HG03135 (cell line): ENCODE measurements around the gene PREX1.

Source experiments
- ATAC-seq: cut with Tn5 transposase; IDR thresholded peaks from one replicate; pipeline ENCODE4 v1.9.1; 2021; ENCODE audit warnings: mild to moderate bottlenecking, moderate library complexity; ENCODE audit not compliant: unreplicated experiment

Gene PREX1

DNA sequence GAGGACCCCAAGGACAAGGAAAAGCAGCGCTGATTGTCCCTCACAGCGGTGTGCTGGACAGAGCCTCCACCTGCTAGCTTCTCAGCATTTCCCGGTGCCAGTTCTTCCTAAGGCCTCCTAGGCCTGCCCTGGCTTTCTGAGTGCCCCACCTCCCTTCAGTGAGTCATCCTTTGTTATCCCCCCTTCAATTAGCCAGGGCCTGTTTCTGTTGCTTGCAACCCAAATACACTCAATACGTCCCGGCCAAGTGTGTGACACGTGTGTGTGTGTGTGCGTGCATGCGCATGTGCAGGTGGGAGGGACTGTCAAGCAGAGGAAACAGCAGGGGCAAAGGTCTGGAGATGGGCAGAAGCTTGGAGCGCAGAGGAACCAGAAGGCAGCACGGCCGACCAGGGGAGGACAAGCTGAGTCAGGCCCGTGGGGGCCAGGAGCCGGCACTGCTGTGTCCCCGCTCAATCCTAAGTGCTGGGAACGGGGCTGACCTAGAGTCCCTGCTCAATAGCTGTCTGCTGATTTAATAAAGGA lies 159.8 kb downstream of the PREX1 start:
- no peak for ATAC-seq

- no peak for ATAC-seq
These were observed 160.3 kb downstream of the PREX1 start for GRCh38 chr20:48667481-48667880.

DNA sequence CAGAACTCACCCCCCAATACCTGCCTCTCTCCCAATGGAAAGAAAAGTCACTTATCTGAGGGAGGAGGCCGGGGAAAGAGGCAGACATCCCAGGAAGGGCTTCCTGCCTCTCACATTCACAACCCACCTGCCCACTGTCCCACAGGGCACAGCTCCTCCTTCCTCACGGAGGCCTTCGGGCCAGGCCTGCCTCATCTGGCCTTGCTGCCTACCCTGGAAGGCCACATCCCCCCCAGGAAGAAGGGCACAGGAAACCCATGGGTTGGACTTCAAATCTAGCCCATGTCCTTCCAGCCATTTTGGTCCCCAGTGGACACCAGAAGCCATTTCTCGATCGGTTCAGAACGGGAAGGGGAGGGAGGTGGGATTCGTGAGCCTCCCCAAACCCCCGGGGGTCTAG lies 162.0 kb downstream of the PREX1 start:
- ATAC-seq, result no peak

DNA sequence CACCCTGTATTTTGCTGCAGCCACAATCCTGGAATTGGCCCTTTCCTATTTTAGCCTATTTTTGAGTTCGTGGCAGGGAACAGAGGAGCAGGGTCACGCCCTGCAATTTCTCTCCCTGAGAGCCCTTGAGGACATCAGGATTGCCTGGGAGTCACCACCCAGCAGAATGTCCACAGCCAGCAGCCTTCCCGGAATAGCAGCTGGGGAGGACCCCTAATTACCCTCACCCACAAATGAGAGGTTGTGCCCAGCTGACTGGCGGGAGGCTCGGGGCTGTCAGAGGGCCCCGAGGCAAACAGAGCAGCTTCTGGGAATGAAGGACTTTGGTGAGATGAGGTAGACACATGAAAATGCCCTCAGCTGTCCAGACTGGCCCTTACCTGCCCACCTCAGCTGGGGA lies 165.1 kb downstream of the PREX1 start:
- ATAC-seq, result no peak

DNA sequence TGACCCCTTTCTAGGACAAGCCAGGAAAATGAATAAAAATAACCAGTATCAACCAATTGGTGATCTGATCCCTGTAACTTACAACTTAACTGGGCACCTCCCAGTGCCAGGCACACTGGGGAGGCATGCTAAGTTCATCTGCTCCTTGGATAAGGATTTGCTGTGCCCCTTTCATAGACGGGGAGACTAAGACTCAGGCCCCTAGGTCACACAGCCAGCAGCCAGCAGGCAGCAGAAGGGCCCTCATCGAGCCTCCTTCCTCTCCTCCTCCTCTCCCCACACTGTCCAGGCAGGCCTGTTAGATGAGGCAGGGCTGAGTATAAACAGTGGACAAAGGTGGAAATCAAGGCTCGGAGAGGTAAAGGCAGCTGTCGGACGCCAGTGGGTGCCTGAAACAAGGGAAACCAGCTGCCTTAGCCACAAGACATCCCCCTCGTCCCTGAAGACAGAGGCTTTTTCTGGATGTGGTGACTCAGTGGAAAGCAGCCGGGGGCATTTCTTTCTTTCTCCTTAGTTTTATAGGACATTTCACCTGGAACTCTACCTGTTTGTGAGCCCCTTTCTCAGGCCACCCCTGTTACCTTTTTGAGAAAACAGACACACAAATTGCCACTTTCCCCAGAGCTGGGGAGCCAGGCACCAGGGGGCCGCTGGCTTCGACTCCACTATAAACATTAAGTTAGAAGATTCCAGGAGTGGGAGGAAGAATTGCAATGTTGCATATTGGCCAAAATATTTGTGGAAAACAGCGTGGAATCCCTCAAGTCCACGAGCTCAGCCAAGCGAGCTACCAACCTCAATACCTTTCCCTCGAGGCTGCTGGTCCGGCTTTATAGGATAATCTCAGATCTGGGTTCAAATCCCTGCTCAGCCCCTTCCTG lies 166.0 kb downstream of the PREX1 start:
- ATAC-seq, result no peak

DNA sequence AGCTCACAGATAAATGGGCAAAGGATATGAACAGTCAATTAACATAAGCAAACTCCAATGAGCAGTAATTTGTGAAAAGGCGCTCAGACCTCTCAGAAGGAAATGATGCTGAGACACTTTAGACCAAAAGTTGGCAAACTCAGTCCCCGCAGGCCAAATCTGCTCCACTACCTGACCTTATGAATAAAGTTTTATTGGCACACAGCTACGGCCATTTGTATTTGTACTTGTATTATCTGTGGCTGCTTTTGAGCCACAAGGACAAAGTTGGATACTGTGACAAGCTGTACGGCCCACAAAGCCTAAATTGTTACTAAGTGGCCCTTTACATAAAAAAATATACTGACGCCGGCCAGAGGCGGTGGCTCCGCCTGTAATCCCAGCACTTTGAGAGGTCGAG lies 167.0 kb downstream of the PREX1 start:
- ATAC-seq, result no peak

DNA sequence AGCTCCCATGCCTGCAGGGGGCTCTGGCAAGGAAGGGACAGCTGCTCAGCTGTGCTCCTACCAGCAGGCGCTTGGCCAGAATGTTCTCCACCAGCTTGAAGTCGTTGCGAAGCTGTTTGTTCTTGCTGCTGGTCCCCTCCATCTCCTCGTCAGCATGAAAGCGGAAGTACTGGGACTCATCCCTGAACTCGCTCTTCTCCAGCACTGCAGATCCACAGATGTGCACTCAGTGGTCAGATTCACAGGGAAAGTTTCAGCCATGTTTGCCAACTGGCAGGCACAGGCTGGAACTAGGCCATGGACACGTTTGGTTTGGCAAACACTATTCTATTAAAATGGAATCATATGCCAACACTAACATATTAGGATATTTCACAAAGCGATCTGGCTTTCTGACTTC lies 167.9 kb downstream of the PREX1 start:
- ATAC-seq, result no peak

- no peak for ATAC-seq
These were observed 169.3 kb downstream of the PREX1 start for GRCh38 chr20:48658505-48658904.

DNA sequence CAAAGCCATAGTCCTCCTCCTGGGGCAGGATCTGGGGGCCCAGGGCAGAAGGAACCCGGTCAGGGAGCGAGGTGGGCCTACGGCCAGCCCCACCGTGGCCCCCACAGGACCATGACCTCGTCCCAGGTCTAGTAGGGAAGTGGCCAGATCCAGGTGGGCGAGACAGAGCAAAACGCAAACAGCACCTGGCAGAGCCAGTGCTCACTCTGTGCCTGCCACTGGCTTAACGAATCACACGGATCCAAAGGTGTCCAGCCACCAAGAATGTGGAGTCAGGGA lies 169.7 kb downstream of the PREX1 start:
- no peak for ATAC-seq

- ATAC-seq, result no peak
These were observed 170.2 kb downstream of the PREX1 start for GRCh38 chr20:48657426-48658197.

DNA sequence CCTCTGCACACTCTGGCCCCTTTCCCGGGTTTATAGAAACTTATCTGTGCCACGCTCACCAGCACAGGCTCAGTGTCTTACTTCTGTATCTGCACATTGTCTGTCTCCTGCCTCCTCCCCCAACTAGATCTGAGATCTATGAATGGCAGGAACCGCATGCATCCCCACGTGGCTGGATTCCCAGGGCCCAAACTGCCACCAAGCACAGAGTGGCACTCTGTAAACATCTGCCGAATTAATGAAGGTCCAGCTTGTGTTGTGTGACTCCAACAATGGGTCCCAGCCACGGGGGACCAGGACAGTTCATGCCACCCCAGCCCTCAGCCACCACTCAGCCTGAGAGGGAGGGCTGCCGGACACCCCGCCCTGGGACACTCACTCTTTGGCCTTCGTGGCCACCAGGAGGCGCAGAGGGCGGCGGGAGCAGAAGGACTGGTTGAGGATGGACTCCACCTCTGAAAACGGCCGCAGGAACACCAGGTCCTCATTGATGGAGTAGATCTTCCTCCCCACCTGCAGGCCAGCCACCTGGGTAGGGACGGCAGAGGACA lies 171.1 kb downstream of the PREX1 start:
- ATAC-seq, result no peak

DNA sequence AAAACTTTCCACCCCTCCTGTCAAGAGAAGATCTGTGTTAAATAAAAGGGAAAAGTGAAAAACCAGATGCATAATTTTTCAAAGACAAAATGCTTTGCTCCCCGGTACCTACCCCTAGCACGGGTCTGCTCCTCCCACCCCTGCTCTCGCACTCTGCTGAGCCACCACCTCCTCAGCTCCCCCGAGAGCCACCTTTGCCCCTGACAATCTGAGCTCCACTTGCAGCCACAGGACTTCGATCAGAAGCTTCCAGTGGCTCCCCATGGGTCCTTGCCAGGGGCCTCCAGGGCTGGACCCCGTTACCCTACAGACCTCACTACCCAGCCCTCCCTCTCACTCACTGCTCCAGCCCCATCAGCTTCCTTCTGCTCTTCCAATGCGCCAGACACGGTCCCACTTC lies 171.7 kb downstream of the PREX1 start:
- no peak for ATAC-seq

GRCh38 chr20:48653706-48654051 lies 174.1 kb downstream of the PREX1 start:
- no peak for ATAC-seq

- ATAC-seq, result no peak
These were observed 174.7 kb downstream of the PREX1 start for GRCh38 chr20:48652961-48653705.

DNA sequence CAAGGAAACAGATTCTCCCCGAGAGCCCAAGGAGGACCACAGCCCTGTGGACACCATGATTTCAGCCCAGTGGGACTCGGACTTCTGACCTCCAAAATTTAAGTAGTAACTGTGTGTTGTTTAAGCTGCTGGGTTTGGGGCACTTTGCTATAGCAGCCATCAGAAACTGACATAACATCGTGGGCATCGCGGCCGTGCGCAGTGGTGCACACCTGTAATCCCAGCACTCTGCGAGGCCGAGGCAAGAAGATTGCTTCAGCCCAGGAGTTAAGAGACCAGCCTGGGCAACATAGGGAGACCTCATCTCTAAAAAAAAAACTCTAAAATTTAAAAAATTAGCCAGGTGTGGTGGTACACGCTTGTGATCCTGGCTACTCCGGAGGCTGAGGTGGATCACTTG lies 175.8 kb downstream of the PREX1 start:
- no peak for ATAC-seq

- ATAC-seq, result no peak
These were observed 176.5 kb downstream of the PREX1 start for GRCh38 chr20:48651271-48651670.

GRCh38 chr20:48649868-48650267 lies 177.9 kb downstream of the PREX1 start:
- ATAC-seq, result no peak

DNA sequence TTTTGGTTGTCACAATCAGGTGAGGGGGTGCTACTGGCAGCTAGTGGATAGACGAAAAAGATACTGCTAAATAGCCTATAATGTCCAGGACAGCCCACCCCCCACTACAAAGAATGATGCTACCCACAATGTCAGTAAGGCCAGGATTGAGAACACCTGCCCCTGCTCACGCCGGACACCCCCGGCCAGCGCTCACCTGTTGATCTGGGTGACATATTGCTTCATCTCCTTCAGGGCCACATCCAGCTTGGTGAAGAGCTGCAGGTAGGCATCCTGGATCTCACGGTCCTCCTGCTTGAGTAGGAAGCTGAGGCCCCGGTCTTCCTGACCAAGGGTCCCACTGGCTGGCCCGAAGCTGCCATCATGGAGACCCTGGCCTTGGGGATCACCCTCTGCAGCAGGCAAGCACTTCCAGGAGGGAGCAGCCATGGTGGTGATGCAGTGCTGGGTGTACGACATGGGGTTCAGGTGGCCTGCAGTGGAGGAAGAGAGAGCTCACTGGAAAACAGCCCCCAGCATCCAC lies 178.6 kb downstream of the PREX1 start:
- no peak for ATAC-seq

DNA sequence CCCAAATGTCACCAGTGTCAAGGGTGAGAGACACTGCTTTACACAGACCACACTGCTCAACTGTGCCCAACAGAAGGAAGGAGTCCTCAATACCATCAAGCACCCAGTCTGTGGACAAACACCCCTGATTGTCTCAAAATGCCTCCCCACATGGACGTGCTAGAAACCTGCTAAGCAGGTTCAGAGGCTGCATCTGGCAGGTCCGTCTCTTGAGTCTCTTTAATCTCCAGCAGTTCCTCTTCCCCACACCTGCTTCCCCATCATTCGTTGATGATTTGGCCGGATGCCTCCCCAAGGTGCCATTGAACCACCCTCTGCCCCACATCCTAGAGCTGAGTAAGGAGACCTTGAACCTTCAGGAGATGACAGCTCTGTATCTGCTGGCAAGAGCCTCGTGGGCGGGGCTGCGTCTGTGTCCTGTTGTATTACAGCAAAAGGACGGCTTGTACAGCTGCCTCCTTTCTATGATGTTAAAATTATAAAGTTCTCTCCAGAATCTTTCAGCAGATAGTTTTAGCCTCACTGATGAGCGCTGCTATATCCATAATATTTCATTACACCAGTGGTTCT lies 179.2 kb downstream of the PREX1 start:
- no peak for ATAC-seq

- ATAC-seq, result no peak
These were observed 179.9 kb downstream of the PREX1 start for GRCh38 chr20:48647858-48648257.

DNA sequence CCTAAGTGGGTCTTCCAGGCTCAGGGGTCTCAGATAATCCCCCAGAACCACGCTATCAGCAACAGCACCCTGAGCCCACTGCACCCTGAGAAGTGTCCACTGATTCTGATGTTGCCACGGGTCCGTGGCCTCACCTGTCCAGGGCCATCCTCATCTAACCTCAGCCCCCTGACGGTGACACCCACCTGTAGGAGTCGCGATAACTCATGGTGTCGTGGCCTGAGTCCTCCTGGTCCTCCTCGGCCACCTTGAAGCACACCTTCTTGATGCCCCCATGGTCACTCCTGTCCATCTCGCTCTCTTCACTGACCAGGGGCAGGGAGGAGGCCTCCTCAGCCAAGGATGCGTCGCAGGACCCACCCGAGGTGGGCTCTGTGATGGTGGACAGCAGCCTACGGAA lies 182.1 kb downstream of the PREX1 start:
- ATAC-seq, result no peak
